Testis (tissue), 3 donors: ENCODE measurements around the gene MAP2K5. TPM values are rescaled to one million over a fixed set of nuclear protein-coding genes. Genes with fewer than 3 reads are reported as not detected.
A peak's percentile ranks its signal among the peaks of the same experiment; 100 is the strongest.

ENCODE experiments used
- DNase-seq: peaks from one replicate; pipeline ENCODE4 v3.0.0-alpha.2; 2019
- H3K27ac ChIP-seq, 2 donors: fragments of 200-600 bp; sonication (generic); one replicate each; pipeline ENCODE4 v1.5.1; 2019
- H3K27me3 ChIP-seq: fragments of 200-600 bp; sonication (generic); one replicate; pipeline ENCODE4 v1.5.1; 2019
- H3K36me3 ChIP-seq: fragments of 200-600 bp; sonication (generic); one replicate; pipeline ENCODE4 v1.5.1; 2017; ENCODE audit warnings: low read depth; ENCODE audit errors: missing control alignments
- H3K4me1 ChIP-seq: fragments of 200-600 bp; sonication (generic); one replicate; pipeline ENCODE4 v1.5.1; 2019
- H3K4me3 ChIP-seq, 2 donors: fragments of 200-600 bp; sonication (generic); one replicate each; pipeline ENCODE4 v1.5.1; 2017 to 2019
- H3K9me3 ChIP-seq: fragments of 200-600 bp; sonication (generic); one replicate; pipeline ENCODE4 v1.5.1; 2017
- CTCF ChIP-seq, 3 experiments: fragments of 450-650 bp in 2 of 3; fragments of 200-600 bp in 1 of 3; sonication (generic) in 1 of 3; IDR thresholded peaks; one replicate each; pipeline ENCODE4 v1.5.1; 2016 to 2019; ENCODE audit warnings: antibody characterized with exemption in 3 of 3, mild to moderate bottlenecking in 2 of 3, moderate library complexity in 1 of 3
- POLR2A ChIP-seq: fragments of 450-650 bp; IDR thresholded peaks from one replicate; pipeline ENCODE4 v1.6.1; 2017; ENCODE audit warnings: antibody characterized with exemption, mild to moderate bottlenecking, moderate library complexity
- WGBS, 2 donors: methylation state at CpG; one replicate each; pipeline ENCODE4 v1.1.5; 2018; 5-methylcytosine and 5-hydroxymethylcytosine counted together
- intact Hi-C: fragments of 100-400 bp; cut with DNase I; formaldehyde crosslinking; loops from one replicate; pipeline ENCODE4 v1.15.1; 2023; ENCODE audit warnings: low total_unique reads
- polyA plus RNA-seq: library from polyadenylated mRNA; stranded (reverse); fragments of 350-450 nt; fragmentation: Illumina TruSeq; extraction: RNeasy Lipid Tissue Mini Kit (QIAGEN cat#74804); gene quantifications from one replicate; pipeline ENCODE4 v1.2.3, GENCODE V29; 2014; ENCODE audit warnings: low read depth, low replicate concordance; ENCODE audit not compliant: insufficient read depth
- total RNA-seq, 2 donors: library from RNA; depleted of rRNA; stranded (reverse); fragments of >200 nt; gene quantifications; one replicate each; pipeline ENCODE4 v1.2.3, GENCODE V29; 2016

Gene MAP2K5
- total and polyA plus RNA-seq, 3 donors from 2014 or later = 28.0 to 34.3 (median 31.2) TPM

- Histone ChIP-seq H3K4me1 (no peaks in the 10 kb centered on the region), H3K36me3 (no peaks in the 10 kb centered on the region), H3K4me3 (no peak overlapping the region), H3K9me3 (no peaks in the 10 kb centered on the region), H3K27ac (no peak overlapping the region), H3K27me3 (no peaks in the 10 kb centered on the region)
- WGBS, 2 donors = 79 to 83% methylated on average over 9 of the region's 9 CpGs
- intact Hi-C loops = no loop called here
- no peak for DNase-seq
- TF ChIP-seq POLR2A = no peak
- no peak for TF ChIP-seq CTCF (IDR thresholded peaks at IDR 0.05)
Observed at GRCh38 chr15:67512933-67513714, 29.4 kb upstream of the MAP2K5 start.

DNA sequence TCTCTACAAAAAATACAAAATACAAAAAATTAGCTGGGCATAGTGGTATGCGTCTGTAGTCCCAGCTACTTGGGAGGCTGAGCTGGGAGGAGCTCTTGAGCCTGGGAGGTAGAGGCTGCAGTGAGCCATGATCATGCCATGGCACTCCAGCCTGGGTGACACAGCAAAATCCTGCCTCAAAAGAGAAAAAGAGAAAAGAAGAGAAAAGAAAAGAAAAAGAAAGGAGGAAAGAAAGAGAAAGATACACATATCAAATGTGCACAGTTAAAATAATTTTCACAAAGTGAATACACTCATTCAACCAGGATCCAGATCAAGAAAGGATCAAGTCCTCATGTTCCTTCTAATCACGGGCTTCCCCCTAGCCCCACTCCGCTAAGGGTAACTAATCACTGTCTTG is 27.4 kb upstream of the MAP2K5 start:
- Histone ChIP-seq H3K27me3 (no peaks in the 10 kb centered on the region), H3K27ac (no peak overlapping the region), H3K4me1 (no peaks in the 10 kb centered on the region), H3K4me3 (no peak overlapping the region), H3K36me3 (no peaks in the 10 kb centered on the region), H3K9me3 (no peaks in the 10 kb centered on the region)
- 96 to 97% methylated on average over 3 of the region's 3 CpGs for WGBS, 2 donors
- intact Hi-C loops = no loop called here
- DNase-seq = no peak
- TF ChIP-seq POLR2A = no peak
- TF ChIP-seq CTCF (IDR thresholded peaks at IDR 0.05) = no peak

DNA sequence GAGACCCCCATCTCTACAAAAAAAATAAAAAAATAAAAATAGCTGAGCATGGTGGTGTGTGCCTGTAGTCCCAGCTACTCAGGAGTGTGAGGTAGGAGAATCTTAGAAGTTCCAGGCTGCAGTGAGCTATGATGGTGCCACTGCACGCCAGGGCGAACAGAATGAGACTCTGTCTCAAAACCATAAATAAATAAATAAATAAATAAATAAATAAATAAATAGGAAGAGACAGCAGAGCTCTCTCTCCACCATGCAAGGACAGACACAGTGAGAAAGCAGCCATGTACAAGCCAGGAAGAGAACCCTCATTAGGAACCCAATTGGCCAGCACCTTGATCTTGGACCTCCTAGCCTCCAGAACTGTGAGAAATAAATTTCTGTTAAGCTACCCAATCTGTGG is 26.9 kb upstream of the MAP2K5 start:
- no peak for TF ChIP-seq CTCF (IDR thresholded peaks at IDR 0.05)
- no peak for TF ChIP-seq POLR2A

GRCh38 chr15:67520321-67521028 is 22.0 kb upstream of the MAP2K5 start:
- Histone ChIP-seq H3K4me1 (peaks cover 8% of the 10 kb centered on the region), H3K27me3 (no peaks in the 10 kb centered on the region), H3K27ac (peak overlapping the region; percentile 88 to 98), H3K4me3 (peak overlapping the region; percentile 83 to 88), H3K36me3 (no peaks in the 10 kb centered on the region), H3K9me3 (no peaks in the 10 kb centered on the region)
- TF ChIP-seq CTCF (IDR thresholded peaks at IDR 0.05) = no peak
- TF ChIP-seq POLR2A = no peak
- intact Hi-C loops = loop anchor here (10.0 kb wide), 1 partner anchor 314 kb away; no protein-coding TSS in a partner anchor
- 10 to 11% methylated on average over 24 of the region's 24 CpGs for WGBS, 2 donors
- DNase-seq = no peak

More for the DNA sequence above, 26.9 kb upstream of the MAP2K5 start:
- Histone ChIP-seq H3K36me3 (no peaks in the 10 kb centered on the region), H3K9me3 (no peaks in the 10 kb centered on the region), H3K27me3 (no peaks in the 10 kb centered on the region), H3K4me3 (no peak overlapping the region), H3K27ac (no peak overlapping the region), H3K4me1 (no peaks in the 10 kb centered on the region)
- WGBS, 2 donors = 96 to 100% methylated on average over 2 of the region's 2 CpGs
- intact Hi-C loops = no loop called here
- no peak for DNase-seq
